ENCODE measurements around the gene RAB20. TPM values are rescaled to one million over a fixed set of nuclear protein-coding genes. Genes with fewer than 3 reads are reported as not detected.

RAB20 gene
- total RNA-seq, 1 donor from 2014 or later: 0.77 TPM

- peaks cover 14% of the 10 kb centered on the region for H3K4me1 Mint-ChIP-seq
- no peak overlapping the region for H3K4me3 Mint-ChIP-seq
- no peaks in the 10 kb centered on the region for H3K9me3 Mint-ChIP-seq
- no peaks in the 10 kb centered on the region for H3K36me3 Mint-ChIP-seq (ENCODE audit: low read depth)
- TF ChIP-seq CTCF (conservative IDR thresholded peaks at IDR 0.05): no peak
- no peak overlapping the region for H3K27ac Mint-ChIP-seq (ENCODE audit: unreplicated experiment)
- peaks cover 6% of the 10 kb centered on the region for H3K27me3 Mint-ChIP-seq (ENCODE audit: low read depth)
- no peak for DNase-seq (ENCODE audit: low read depth, low spot score)
Observed at GRCh38 chr13:110553417-110553816, 8.1 kb downstream of the RAB20 start.

GRCh38 chr13:110552767-110553166 lies 8.8 kb downstream of the RAB20 start:
- DNase-seq (ENCODE audit: low read depth, low spot score): no peak
- Mint-ChIP-seq H3K27ac (ENCODE audit: unreplicated experiment) (no peak overlapping the region), H3K4me1 (peaks cover 14% of the 10 kb centered on the region), H3K36me3 (ENCODE audit: low read depth) (no peaks in the 10 kb centered on the region), H3K4me3 (no peak overlapping the region), H3K9me3 (no peaks in the 10 kb centered on the region), H3K27me3 (ENCODE audit: low read depth) (peaks cover 6% of the 10 kb centered on the region)
- no peak for TF ChIP-seq CTCF (conservative IDR thresholded peaks at IDR 0.05)

- no peaks in the 10 kb centered on the region for H3K9me3 Mint-ChIP-seq
- H3K27ac Mint-ChIP-seq (ENCODE audit: unreplicated experiment): no peak overlapping the region
- H3K4me3 Mint-ChIP-seq: no peak overlapping the region
- peaks cover 14% of the 10 kb centered on the region for H3K4me1 Mint-ChIP-seq
- DNase-seq (ENCODE audit: low read depth, low spot score): no peak
- TF ChIP-seq CTCF (conservative IDR thresholded peaks at IDR 0.05): no peak
- no peaks in the 10 kb centered on the region for H3K36me3 Mint-ChIP-seq (ENCODE audit: low read depth)
- no peaks in the 10 kb centered on the region for H3K27me3 Mint-ChIP-seq (ENCODE audit: low read depth)
Observed at GRCh38 chr13:110551284-110551683, 10.2 kb downstream of the RAB20 start.

- Mint-ChIP-seq H3K27me3 (ENCODE audit: low read depth) (no peaks in the 10 kb centered on the region), H3K27ac (ENCODE audit: unreplicated experiment) (no peak overlapping the region), H3K36me3 (ENCODE audit: low read depth) (peaks cover 5% of the 10 kb centered on the region), H3K4me3 (no peak overlapping the region), H3K4me1 (peaks cover 14% of the 10 kb centered on the region), H3K9me3 (peaks cover 2% of the 10 kb centered on the region)
- no peak for DNase-seq (ENCODE audit: low read depth, low spot score)
- no peak for TF ChIP-seq CTCF (conservative IDR thresholded peaks at IDR 0.05)
Observed at GRCh38 chr13:110549795-110550160, 11.7 kb downstream of the RAB20 start.

- peaks cover 14% of the 10 kb centered on the region for H3K4me1 Mint-ChIP-seq
- peaks cover 3% of the 10 kb centered on the region for H3K9me3 Mint-ChIP-seq
- DNase-seq (ENCODE audit: low read depth, low spot score): no peak
- TF ChIP-seq CTCF (conservative IDR thresholded peaks at IDR 0.05): no peak
- H3K4me3 Mint-ChIP-seq: no peak overlapping the region
- H3K36me3 Mint-ChIP-seq (ENCODE audit: low read depth): peaks cover 5% of the 10 kb centered on the region
- H3K27ac Mint-ChIP-seq (ENCODE audit: unreplicated experiment): no peak overlapping the region
- H3K27me3 Mint-ChIP-seq (ENCODE audit: low read depth): no peaks in the 10 kb centered on the region
Observed at GRCh38 chr13:110548891-110549794, 12.4 kb downstream of the RAB20 start.
